Astrocyte of the hippocampus (primary cell): ENCODE data around the gene RNASE1.
"Not testable (repeated sequence)": the region's sequence is repeated elsewhere in the genome, so short reads cannot be mapped to it uniquely, and the experiment has no call there.

Source experiments
- DNase-seq: peaks from one replicate; pipeline ENCODE4 v3.0.0; 2011; ENCODE audit warnings: low read depth, low spot score

Gene RNASE1

DNA sequence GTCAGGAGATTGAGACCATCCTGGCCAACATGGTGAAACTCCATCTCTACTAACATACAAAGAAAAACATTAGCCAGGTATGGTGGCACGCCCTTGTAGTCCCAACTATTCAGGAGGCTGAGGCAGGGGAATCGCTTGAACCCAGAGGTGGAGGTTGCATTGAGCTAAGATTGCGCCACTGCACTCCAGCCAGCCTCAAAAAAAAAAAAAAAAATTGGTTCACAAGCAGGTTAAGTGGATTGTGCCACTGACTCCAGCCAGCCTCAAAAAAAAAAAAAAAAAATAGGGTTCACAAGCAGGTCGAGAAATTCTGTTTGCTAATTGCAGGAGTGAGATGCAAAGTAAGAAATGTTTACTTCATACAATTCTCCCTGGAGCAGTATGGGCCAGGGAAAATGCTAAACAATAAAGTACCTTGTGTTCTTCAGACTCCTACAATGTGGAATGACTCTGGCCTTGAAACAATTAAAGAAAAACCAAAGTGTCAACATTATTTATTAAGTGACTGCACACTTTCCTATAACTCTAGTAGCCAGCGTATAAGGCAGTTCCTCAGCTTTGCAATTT, 28.3 kb downstream of the RNASE1 start:
- DNase-seq, result no peak

- DNase-seq, result no peak
Measured at GRCh38 chr14:20772650-20773049, 30.0 kb downstream of the RNASE1 start.

GRCh38 chr14:20769421-20769820, 33.2 kb downstream of the RNASE1 start:
- no peak for DNase-seq

DNA sequence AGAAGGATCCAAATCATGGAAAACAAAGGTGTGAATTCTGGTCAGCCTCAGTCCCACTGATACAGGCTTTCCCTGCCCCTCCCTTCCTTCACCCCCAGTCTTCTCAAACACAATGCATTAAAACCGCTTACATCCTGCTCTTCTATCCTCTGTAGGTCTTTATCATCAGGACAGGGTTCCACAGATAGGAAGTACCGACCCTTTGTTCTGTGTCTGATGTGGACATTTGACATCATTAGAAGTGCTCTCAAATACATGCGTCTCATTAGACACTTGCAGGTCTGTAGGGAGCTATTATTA, 34.1 kb downstream of the RNASE1 start:
- DNase-seq, result no peak

- no peak for DNase-seq
Measured at GRCh38 chr14:20760950-20761349, 41.7 kb downstream of the RNASE1 start.

DNA sequence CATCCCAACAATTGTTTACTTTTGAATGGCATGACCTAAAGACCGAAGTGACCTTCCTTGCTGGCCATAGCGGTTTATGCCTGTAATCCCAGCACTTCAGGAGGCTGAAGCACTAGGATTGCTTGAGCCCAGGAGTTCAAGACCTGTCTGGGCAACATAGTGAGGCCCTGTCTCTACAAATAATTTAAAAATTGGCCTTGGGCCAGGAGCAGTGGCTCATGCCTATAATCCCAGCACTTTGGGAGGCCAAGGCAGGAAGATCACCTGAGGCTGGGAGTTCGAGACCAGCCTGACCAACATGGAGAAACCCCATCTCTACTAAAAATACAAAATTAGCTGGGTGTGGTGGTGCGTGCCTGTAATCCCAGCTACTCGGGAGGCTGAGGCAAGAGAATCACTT, 43.2 kb downstream of the RNASE1 start:
- DNase-seq, result not testable (repeated sequence)

- DNase-seq, result no peak
Measured at GRCh38 chr14:20757965-20758364, 44.7 kb downstream of the RNASE1 start.

DNA sequence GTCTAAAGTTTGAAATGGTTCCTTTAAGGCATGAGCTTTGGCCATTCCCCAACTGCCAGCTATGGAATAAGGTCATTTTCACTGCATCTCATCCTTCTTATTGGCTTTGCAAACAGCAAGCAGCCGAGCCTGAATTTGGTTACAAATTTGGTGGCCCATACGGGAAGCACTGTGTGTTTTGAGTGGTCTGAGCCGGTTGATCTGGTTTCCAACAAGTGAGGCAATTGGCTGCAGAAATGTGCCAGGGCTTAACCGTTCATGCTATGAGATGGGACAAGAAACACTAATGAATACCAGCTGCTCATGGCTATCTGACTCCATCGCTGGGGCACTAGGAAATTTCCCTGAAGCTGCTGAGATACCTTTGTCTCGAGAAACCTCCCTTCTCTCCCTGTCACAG, 47.6 kb downstream of the RNASE1 start:
- DNase-seq, result no peak

GRCh38 chr14:20754308-20754707, 48.3 kb downstream of the RNASE1 start:
- DNase-seq, result no peak

GRCh38 chr14:20751963-20752562, 50.6 kb downstream of the RNASE1 start:
- no peak for DNase-seq
